GM19193 (cell line): ENCODE results near the gene OBSCN.

ENCODE experiments used
- POLR2A ChIP-seq: IDR thresholded peaks from 4 replicates; pipeline ENCODE4 v1.6.1; 2011; ENCODE audit not compliant: insufficient read depth, insufficient read length; ENCODE audit errors: extremely low read depth

Gene OBSCN

GRCh38 chr1:228417483-228418203 lies 209.8 kb downstream of the OBSCN start:
- TF ChIP-seq POLR2A = no peak

- no peak for TF ChIP-seq POLR2A
Observed at GRCh38 chr1:228420968-228421826, 213.4 kb downstream of the OBSCN start.

- no peak for TF ChIP-seq POLR2A
Observed at GRCh38 chr1:228423404-228424053, 215.7 kb downstream of the OBSCN start.

- no peak for TF ChIP-seq POLR2A
Observed at GRCh38 chr1:228424685-228425660, 217.1 kb downstream of the OBSCN start.

GRCh38 chr1:228426518-228427175 lies 218.8 kb downstream of the OBSCN start:
- TF ChIP-seq POLR2A = no peak

GRCh38 chr1:228428412-228428811 lies 220.6 kb downstream of the OBSCN start:
- TF ChIP-seq POLR2A = no peak
